NB4 (cell line): ENCODE measurements around the gene PCSK5.

Experiments
- DNase-seq: peaks from one replicate; pipeline ENCODE4 v3.0.0; 2010; ENCODE audit warnings: low read depth
- H3K4me3 ChIP-seq: one replicate; pipeline ENCODE4 v1.5.1; 2011; ENCODE audit warnings: mild to moderate bottlenecking, low read depth, low read length, moderate library complexity
- CTCF ChIP-seq: IDR thresholded peaks from one replicate; pipeline ENCODE4 v1.5.1; 2012; ENCODE audit warnings: low read depth, low read length
- MAX ChIP-seq: IDR thresholded peaks from 2 replicates; pipeline ENCODE4 v1.6.1; 2011; ENCODE audit warnings: low read depth, low read length
- MYC ChIP-seq: IDR thresholded peaks from 2 replicates; pipeline ENCODE4 v1.6.1; 2011; ENCODE audit warnings: low read depth, low read length
- POLR2A ChIP-seq: IDR thresholded peaks from 2 replicates; pipeline ENCODE4 v1.6.1; 2011; ENCODE audit warnings: mild to moderate bottlenecking; ENCODE audit not compliant: insufficient read length; ENCODE audit errors: extremely low read depth

Gene PCSK5

GRCh38 chr9:76143834-76144233 lies 253.4 kb downstream of the PCSK5 start:
- no peak overlapping the region for H3K4me3 ChIP-seq
- TF ChIP-seq CTCF, result no peak
- TF ChIP-seq MAX, result no peak
- no peak for TF ChIP-seq MYC
- no peak for TF ChIP-seq POLR2A
- no peak for DNase-seq

- no peak for DNase-seq
- TF ChIP-seq MYC (no peak), MAX (no peak), POLR2A (no peak), CTCF (no peak)
- no peak overlapping the region for H3K4me3 ChIP-seq
Measured at GRCh38 chr9:76150013-76150412, 259.5 kb downstream of the PCSK5 start.

DNA sequence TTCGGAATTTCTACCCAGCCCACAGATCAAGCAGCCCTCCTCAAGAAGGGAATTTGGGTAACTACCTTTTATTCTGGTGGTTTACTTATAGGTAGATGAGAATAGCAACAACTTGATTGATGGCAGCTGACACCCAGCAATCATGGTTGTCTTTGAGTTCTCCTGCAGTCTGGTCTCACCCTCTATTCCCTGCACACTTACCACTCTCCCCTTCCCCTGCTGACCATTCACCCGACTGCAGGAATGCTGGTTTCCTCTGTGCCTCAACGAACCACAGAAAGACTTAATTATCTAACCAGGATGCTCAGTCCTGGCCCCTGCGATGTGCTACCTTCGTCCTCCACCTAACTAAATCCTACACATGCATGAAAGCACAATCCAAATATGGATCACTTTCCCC lies 260.8 kb downstream of the PCSK5 start:
- DNase-seq, result no peak
- H3K4me3 ChIP-seq, result no peak overlapping the region
- TF ChIP-seq CTCF, result no peak
- no peak for TF ChIP-seq POLR2A
- TF ChIP-seq MAX, result no peak
- TF ChIP-seq MYC, result no peak

GRCh38 chr9:76153339-76153738 lies 262.9 kb downstream of the PCSK5 start:
- no peak overlapping the region for H3K4me3 ChIP-seq
- DNase-seq, result no peak
- TF ChIP-seq CTCF (no peak), POLR2A (no peak), MAX (no peak), MYC (no peak)

DNA sequence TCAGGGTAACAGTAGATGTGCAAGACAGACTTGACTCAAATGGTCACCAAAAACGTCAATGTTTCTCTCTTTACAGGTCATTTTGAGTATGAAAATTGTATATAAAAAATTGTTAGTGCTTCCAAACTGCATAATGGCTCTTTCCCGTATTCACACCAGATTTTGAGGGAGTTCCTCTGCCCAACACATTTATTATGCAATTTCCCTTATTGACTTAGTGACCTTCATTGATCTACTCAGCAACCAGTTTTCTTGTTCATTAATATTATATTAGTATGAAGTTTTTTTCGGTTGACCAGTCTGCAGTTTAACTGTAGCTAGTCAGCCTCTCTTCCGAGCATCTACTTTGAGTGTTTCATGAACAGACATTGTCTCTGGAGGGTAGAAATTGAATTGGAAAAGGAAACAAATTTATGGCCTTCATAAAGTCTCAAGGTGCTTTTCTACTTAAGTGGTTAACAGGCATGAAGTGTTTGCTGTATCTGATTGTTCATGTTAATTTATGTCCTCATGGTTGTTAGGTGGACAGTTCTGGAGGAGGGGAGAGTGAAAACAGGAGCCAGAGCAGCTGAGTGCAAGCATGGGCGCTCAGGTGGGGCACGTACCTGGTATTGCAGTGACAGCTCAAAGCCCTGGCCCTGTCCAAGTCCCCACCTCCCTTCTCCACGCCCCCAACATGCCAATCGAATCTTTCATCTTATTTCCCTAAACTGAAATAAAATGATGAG lies 263.6 kb downstream of the PCSK5 start:
- no peak for DNase-seq
- TF ChIP-seq MYC (no peak), MAX (no peak), CTCF (no peak), POLR2A (no peak)
- H3K4me3 ChIP-seq, result no peak overlapping the region
